PC-9 (cell line): Measurements from ENCODE around the gene AUTS2.

Source experiments
- CTCF ChIP-seq: fragments of 200-600 bp; sonication (generic); conservative IDR thresholded peaks from 2 replicates; pipeline ENCODE4 v1.6.1; 2017; ENCODE audit warnings: mixed run types, antibody characterized with exemption, mild to moderate bottlenecking, moderate library complexity
- EZH2 ChIP-seq: fragments of 200-600 bp; sonication (generic); IDR thresholded peaks from 2 replicates; pipeline ENCODE4 v1.8.0; 2017; ENCODE audit warnings: antibody characterized with exemption, low read depth

GRCh38 chr7:70805360-70805759, 1207.1 kb downstream of the AUTS2 start:
- TF ChIP-seq EZH2: no peak
- no peak for TF ChIP-seq CTCF
